Measurements from ENCODE around the gene BTNL3.

Gene BTNL3

GRCh38 chr5:180988592-180988991, at the start of gene BTNL3:
BTNL3 (plus strand) TSS chr5:180988846; CDS start chr5:180989029, 183 bp downstream.
- Histone ChIP-seq H3K36me3 (ENCODE audit: control insufficient read depth, insufficient read depth, low read length) (no peaks in the 10 kb centered on the region), H3K4me3 (ENCODE audit: low read depth, low read length) (no peak within 1 kb of the TSS), H3K4me1 (ENCODE audit: control insufficient read depth, insufficient read depth, low read length) (no peaks in the 10 kb centered on the region), H3K9ac (ENCODE audit: low read depth, low read length) (no peak within 1 kb of the TSS), H3K9me3 (ENCODE audit: control insufficient read depth, insufficient read depth, low read length) (no peaks in the 10 kb centered on the region), H3K27ac (ENCODE audit: low read depth, low read length) (no peak within 1 kb of the TSS), H3K27me3 (ENCODE audit: control insufficient read depth, insufficient read depth, low read length) (no peaks in the 10 kb centered on the region)

GRCh38 chr5:180950291-180950949, 38.2 kb upstream of the BTNL3 start:
- H3K9me3 ChIP-seq (ENCODE audit: control insufficient read depth, insufficient read depth, low read length), result no peaks in the 10 kb centered on the region; the same call in 1 of the 2 replicates
- H3K27ac ChIP-seq (ENCODE audit: low read depth, low read length), result no peak overlapping the region
- H3K4me1 ChIP-seq (ENCODE audit: control insufficient read depth, insufficient read depth, low read length), result no peaks in the 10 kb centered on the region
- H3K36me3 ChIP-seq (ENCODE audit: control insufficient read depth, insufficient read depth, low read length), result no peaks in the 10 kb centered on the region
- H3K27me3 ChIP-seq (ENCODE audit: control insufficient read depth, insufficient read depth, low read length), result no peaks in the 10 kb centered on the region
- H3K9ac ChIP-seq (ENCODE audit: low read depth, low read length), result no peak overlapping the region
- H3K4me3 ChIP-seq (ENCODE audit: low read depth, low read length), result no peak overlapping the region

- no peaks in the 10 kb centered on the region for H3K36me3 ChIP-seq (ENCODE audit: control insufficient read depth, insufficient read depth, low read length)
- no peaks in the 10 kb centered on the region for H3K27me3 ChIP-seq (ENCODE audit: control insufficient read depth, insufficient read depth, low read length)
- no peaks in the 10 kb centered on the region for H3K4me1 ChIP-seq (ENCODE audit: control insufficient read depth, insufficient read depth, low read length)
- no peak overlapping the region for H3K27ac ChIP-seq (ENCODE audit: low read depth, low read length)
- no peak overlapping the region for H3K4me3 ChIP-seq (ENCODE audit: low read depth, low read length)
- H3K9me3 ChIP-seq (ENCODE audit: control insufficient read depth, insufficient read depth, low read length), result no peaks in the 10 kb centered on the region
- no peak overlapping the region for H3K9ac ChIP-seq (ENCODE audit: low read depth, low read length)
These were observed 29.0 kb upstream of the BTNL3 start for GRCh38 chr5:180959661-180960060.

- Histone ChIP-seq H3K27ac (ENCODE audit: low read depth, low read length) (no peak overlapping the region), H3K4me1 (ENCODE audit: control insufficient read depth, insufficient read depth, low read length) (no peaks in the 10 kb centered on the region), H3K9me3 (ENCODE audit: control insufficient read depth, insufficient read depth, low read length) (no peaks in the 10 kb centered on the region), H3K36me3 (ENCODE audit: control insufficient read depth, insufficient read depth, low read length) (no peaks in the 10 kb centered on the region), H3K4me3 (ENCODE audit: low read depth, low read length) (no peak overlapping the region), H3K9ac (ENCODE audit: low read depth, low read length) (no peak overlapping the region), H3K27me3 (ENCODE audit: control insufficient read depth, insufficient read depth, low read length) (no peaks in the 10 kb centered on the region)
These were observed 28.4 kb upstream of the BTNL3 start for GRCh38 chr5:180960209-180960608.

GRCh38 chr5:180969406-180969805, 19.2 kb upstream of the BTNL3 start:
- Histone ChIP-seq H3K4me3 (ENCODE audit: low read depth, low read length) (no peak overlapping the region), H3K27me3 (ENCODE audit: control insufficient read depth, insufficient read depth, low read length) (no peaks in the 10 kb centered on the region), H3K9me3 (ENCODE audit: control insufficient read depth, insufficient read depth, low read length) (no peaks in the 10 kb centered on the region), H3K4me1 (ENCODE audit: control insufficient read depth, insufficient read depth, low read length) (no peaks in the 10 kb centered on the region), H3K9ac (ENCODE audit: low read depth, low read length) (no peak overlapping the region), H3K27ac (ENCODE audit: low read depth, low read length) (no peak overlapping the region), H3K36me3 (ENCODE audit: control insufficient read depth, insufficient read depth, low read length) (no peaks in the 10 kb centered on the region)

- H3K36me3 ChIP-seq (ENCODE audit: control insufficient read depth, insufficient read depth, low read length), result no peaks in the 10 kb centered on the region
- H3K9me3 ChIP-seq (ENCODE audit: control insufficient read depth, insufficient read depth, low read length), result no peaks in the 10 kb centered on the region
- no peak overlapping the region for H3K27ac ChIP-seq (ENCODE audit: low read depth, low read length)
- H3K4me1 ChIP-seq (ENCODE audit: control insufficient read depth, insufficient read depth, low read length), result no peaks in the 10 kb centered on the region
- H3K9ac ChIP-seq (ENCODE audit: low read depth, low read length), result no peak overlapping the region
- H3K27me3 ChIP-seq (ENCODE audit: control insufficient read depth, insufficient read depth, low read length), result no peaks in the 10 kb centered on the region
- no peak overlapping the region for H3K4me3 ChIP-seq (ENCODE audit: low read depth, low read length)
These were observed 18.3 kb upstream of the BTNL3 start for GRCh38 chr5:180970336-180970735.

GRCh38 chr5:180970875-180971274, 17.8 kb upstream of the BTNL3 start:
- H3K36me3 ChIP-seq (ENCODE audit: control insufficient read depth, insufficient read depth, low read length), result no peaks in the 10 kb centered on the region
- no peak overlapping the region for H3K9ac ChIP-seq (ENCODE audit: low read depth, low read length)
- no peaks in the 10 kb centered on the region for H3K9me3 ChIP-seq (ENCODE audit: control insufficient read depth, insufficient read depth, low read length)
- no peak overlapping the region for H3K4me3 ChIP-seq (ENCODE audit: low read depth, low read length)
- no peaks in the 10 kb centered on the region for H3K27me3 ChIP-seq (ENCODE audit: control insufficient read depth, insufficient read depth, low read length)
- no peaks in the 10 kb centered on the region for H3K4me1 ChIP-seq (ENCODE audit: control insufficient read depth, insufficient read depth, low read length)
- H3K27ac ChIP-seq (ENCODE audit: low read depth, low read length), result no peak overlapping the region

GRCh38 chr5:180974612-180975315, 13.9 kb upstream of the BTNL3 start:
- H3K27me3 ChIP-seq (ENCODE audit: control insufficient read depth, insufficient read depth, low read length), result no peaks in the 10 kb centered on the region
- H3K9ac ChIP-seq (ENCODE audit: low read depth, low read length), result no peak overlapping the region
- no peak overlapping the region for H3K27ac ChIP-seq (ENCODE audit: low read depth, low read length)
- H3K4me1 ChIP-seq (ENCODE audit: control insufficient read depth, insufficient read depth, low read length), result no peaks in the 10 kb centered on the region
- no peaks in the 10 kb centered on the region for H3K9me3 ChIP-seq (ENCODE audit: control insufficient read depth, insufficient read depth, low read length)
- H3K4me3 ChIP-seq (ENCODE audit: low read depth, low read length), result no peak overlapping the region
- H3K36me3 ChIP-seq (ENCODE audit: control insufficient read depth, insufficient read depth, low read length), result no peaks in the 10 kb centered on the region

- H3K4me1 ChIP-seq (ENCODE audit: control insufficient read depth, insufficient read depth, low read length), result no peaks in the 10 kb centered on the region
- no peaks in the 10 kb centered on the region for H3K9me3 ChIP-seq (ENCODE audit: control insufficient read depth, insufficient read depth, low read length)
- no peak overlapping the region for H3K4me3 ChIP-seq (ENCODE audit: low read depth, low read length)
- H3K9ac ChIP-seq (ENCODE audit: low read depth, low read length), result no peak overlapping the region
- no peaks in the 10 kb centered on the region for H3K36me3 ChIP-seq (ENCODE audit: control insufficient read depth, insufficient read depth, low read length)
- no peaks in the 10 kb centered on the region for H3K27me3 ChIP-seq (ENCODE audit: control insufficient read depth, insufficient read depth, low read length)
- no peak overlapping the region for H3K27ac ChIP-seq (ENCODE audit: low read depth, low read length)
These were observed 13.3 kb upstream of the BTNL3 start for GRCh38 chr5:180975338-180975737.

- Histone ChIP-seq H3K36me3 (ENCODE audit: control insufficient read depth, insufficient read depth, low read length) (no peaks in the 10 kb centered on the region), H3K9ac (ENCODE audit: low read depth, low read length) (no peak overlapping the region), H3K9me3 (ENCODE audit: control insufficient read depth, insufficient read depth, low read length) (no peaks in the 10 kb centered on the region), H3K27me3 (ENCODE audit: control insufficient read depth, insufficient read depth, low read length) (no peaks in the 10 kb centered on the region), H3K27ac (ENCODE audit: low read depth, low read length) (no peak overlapping the region), H3K4me3 (ENCODE audit: low read depth, low read length) (no peak overlapping the region), H3K4me1 (ENCODE audit: control insufficient read depth, insufficient read depth, low read length) (no peaks in the 10 kb centered on the region)
These were observed 12.1 kb upstream of the BTNL3 start for GRCh38 chr5:180976518-180976917.

- H3K9me3 ChIP-seq (ENCODE audit: control insufficient read depth, insufficient read depth, low read length), result no peaks in the 10 kb centered on the region
- no peak overlapping the region for H3K27ac ChIP-seq (ENCODE audit: low read depth, low read length)
- no peaks in the 10 kb centered on the region for H3K27me3 ChIP-seq (ENCODE audit: control insufficient read depth, insufficient read depth, low read length)
- no peaks in the 10 kb centered on the region for H3K4me1 ChIP-seq (ENCODE audit: control insufficient read depth, insufficient read depth, low read length)
- H3K36me3 ChIP-seq (ENCODE audit: control insufficient read depth, insufficient read depth, low read length), result no peaks in the 10 kb centered on the region
- H3K9ac ChIP-seq (ENCODE audit: low read depth, low read length), result no peak overlapping the region
- H3K4me3 ChIP-seq (ENCODE audit: low read depth, low read length), result no peak overlapping the region
These were observed 10.8 kb upstream of the BTNL3 start for GRCh38 chr5:180977852-180978251.

All from HUES48 (cell line).